Measurements from ENCODE around the gene RNF2.
"Not testable (repeated sequence)": the region's sequence is repeated elsewhere in the genome, so short reads cannot be mapped to it uniquely, and the experiment has no call there.

RNF2 gene

GRCh38 chr1:185053204-185053603, 7.8 kb downstream of the RNF2 start:
- DNase-seq = no peak

GRCh38 chr1:185054365-185055060, 9.2 kb downstream of the RNF2 start:
- no peak for DNase-seq

GRCh38 chr1:185058110-185058509, 12.8 kb downstream of the RNF2 start:
- no peak for DNase-seq

GRCh38 chr1:185058876-185059275, 13.5 kb downstream of the RNF2 start:
- DNase-seq = no peak

GRCh38 chr1:185059950-185060571, 14.7 kb downstream of the RNF2 start:
- no peak for DNase-seq

- DNase-seq = no peak
Observed at GRCh38 chr1:185062710-185063370, 17.5 kb downstream of the RNF2 start.

- no peak for DNase-seq
Observed at GRCh38 chr1:185063719-185064118, 18.4 kb downstream of the RNF2 start.

- DNase-seq = not testable (repeated sequence)
Observed at GRCh38 chr1:185065006-185065405, 19.6 kb downstream of the RNF2 start.

GRCh38 chr1:185066181-185066580, 20.8 kb downstream of the RNF2 start:
- DNase-seq = no peak

- no peak for DNase-seq
Observed at GRCh38 chr1:185068341-185068740, 23.0 kb downstream of the RNF2 start.

GRCh38 chr1:185069202-185069772, 23.9 kb downstream of the RNF2 start:
- DNase-seq = no peak

- DNase-seq = no peak
Observed at GRCh38 chr1:185070051-185070450, 24.7 kb downstream of the RNF2 start.

- DNase-seq = no peak
Observed at GRCh38 chr1:185073725-185074124, 28.4 kb downstream of the RNF2 start.

GRCh38 chr1:185074307-185074706, 28.9 kb downstream of the RNF2 start:
- DNase-seq = no peak

- no peak for DNase-seq
Observed at GRCh38 chr1:185075476-185075875, 30.1 kb downstream of the RNF2 start.

- no peak for DNase-seq
Observed at GRCh38 chr1:185077374-185077773, 32.0 kb downstream of the RNF2 start.

- DNase-seq = no peak
Observed at GRCh38 chr1:185080422-185080821, 35.1 kb downstream of the RNF2 start.

GRCh38 chr1:185083818-185084217, 38.5 kb downstream of the RNF2 start:
- no peak for DNase-seq

GRCh38 chr1:185087101-185087500, 41.7 kb downstream of the RNF2 start:
- no peak for DNase-seq

- DNase-seq = no peak
Observed at GRCh38 chr1:185087746-185088145, 42.4 kb downstream of the RNF2 start.

GRCh38 chr1:185091480-185091879, 46.1 kb downstream of the RNF2 start:
- no peak for DNase-seq

- no peak for DNase-seq
Observed at GRCh38 chr1:185094761-185095160, 49.4 kb downstream of the RNF2 start.

- DNase-seq = no peak
Observed at GRCh38 chr1:185096531-185096930, 51.2 kb downstream of the RNF2 start.

GRCh38 chr1:185104083-185104482, 58.7 kb downstream of the RNF2 start:
- no peak for DNase-seq
